BJ (cell line): ENCODE data around the gene NIBAN1. TPM values are rescaled to one million over a fixed set of nuclear protein-coding genes. Genes with fewer than 3 reads are reported as not detected.

ENCODE experiments used
- CTCF ChIA-PET: fragments of 350-600 bp; formaldehyde crosslinking; extraction: SDS; loops from one replicate; lab custom pipeline; 2021; ENCODE audit warnings: antibody characterized with exemption, inconsistent platforms; lab: Yijun Ruan, JAX
- POLR2A ChIA-PET: fragments of 300-600 bp; sonication (Branson Sonifier 250); formaldehyde crosslinking; extraction: SDS; loops from one replicate; lab custom pipeline; 2021; ENCODE audit warnings: antibody characterized with exemption; lab: Charles Lee
- DNase-seq: peaks from one replicate; pipeline ENCODE4 v3.0.0-alpha.2; 2011; ENCODE audit warnings: low read depth
- H3K27me3 ChIP-seq: 2 replicates; pipeline ENCODE4 v1.6.0; 2011; ENCODE audit warnings: low read length; ENCODE audit not compliant: control insufficient read depth, insufficient read depth
- H3K36me3 ChIP-seq: 2 replicates; pipeline ENCODE4 v1.5.1; 2011; ENCODE audit warnings: low read length; ENCODE audit not compliant: control insufficient read depth, insufficient read depth
- H3K4me3 ChIP-seq: 2 replicates; pipeline ENCODE4 v1.5.1; 2011; ENCODE audit warnings: low read depth, mild to moderate bottlenecking, control low read depth, low read length
- CTCF ChIP-seq: IDR thresholded peaks from 2 replicates; pipeline ENCODE4 v1.5.1; 2011; ENCODE audit warnings: low read depth, mild to moderate bottlenecking, control low read depth, inconsistent platforms, low read length, moderate library complexity; ENCODE audit not compliant: insufficient read depth
- polyA plus RNA-seq: library from polyadenylated mRNA; depleted of rRNA; stranded (reverse); fragments of >200 nt; gene quantifications from 2 replicates; pipeline ENCODE4 v1.2.3, GENCODE V29; 2011

The NIBAN1 gene
- polyA plus RNA-seq, 1 experiment, result 28.2 TPM

- Histone ChIP-seq H3K4me3 (no peak overlapping the region), H3K27me3 (no peaks in the 10 kb centered on the region), H3K36me3 (no peaks in the 10 kb centered on the region)
- no peak for DNase-seq
- TF ChIP-seq CTCF, result no peak
- POLR2A ChIA-PET, result no interaction called here
- CTCF ChIA-PET, result interaction anchor here (1.3 to 19.3 kb wide), 4 partner anchors 24 to 199 kb away, joined by 3 to 300 read pairs (median 3); no protein-coding TSS in a partner anchor
These were observed 3.6 kb downstream of the NIBAN1 start for GRCh38 chr1:184970691-184971161.

- ChIA-PET POLR2A (no interaction called here), CTCF (interaction anchor here (1.8 kb wide), 1 partner anchor 162 kb away, joined by 4 read pairs; no protein-coding TSS in a partner anchor)
- TF ChIP-seq CTCF, result no peak
- Histone ChIP-seq H3K36me3 (no peaks in the 10 kb centered on the region), H3K27me3 (no peaks in the 10 kb centered on the region), H3K4me3 (no peak overlapping the region)
- no peak for DNase-seq
These were observed 7.3 kb downstream of the NIBAN1 start for GRCh38 chr1:184966989-184967388.

- Histone ChIP-seq H3K36me3 (no peaks in the 10 kb centered on the region), H3K4me3 (no peak overlapping the region), H3K27me3 (no peaks in the 10 kb centered on the region)
- no peak for TF ChIP-seq CTCF
- POLR2A ChIA-PET, result interaction anchor here (0.6 kb wide), 2 partner anchors 99 to 1241 kb away, joined by 3 to 4 read pairs; no protein-coding TSS in a partner anchor
- DNase-seq, result no peak
- CTCF ChIA-PET, result interaction anchor here (1.8 kb wide), 1 partner anchor 161 kb away, joined by 4 read pairs; no protein-coding TSS in a partner anchor
These were observed 8.1 kb downstream of the NIBAN1 start for GRCh38 chr1:184965944-184966860.

GRCh38 chr1:184965439-184965838 lies 8.9 kb downstream of the NIBAN1 start:
- H3K36me3 ChIP-seq, result no peaks in the 10 kb centered on the region
- H3K4me3 ChIP-seq, result no peak overlapping the region
- ChIA-PET CTCF (no interaction called here), POLR2A (interaction anchor here (0.6 kb wide), 2 partner anchors 98 to 1242 kb away, joined by 3 to 4 read pairs; no protein-coding TSS in a partner anchor)
- no peak for TF ChIP-seq CTCF
- DNase-seq, result no peak
- no peaks in the 10 kb centered on the region for H3K27me3 ChIP-seq

GRCh38 chr1:184959626-184960025 lies 14.7 kb downstream of the NIBAN1 start:
- CTCF ChIA-PET, result no interaction called here
- Histone ChIP-seq H3K36me3 (no peaks in the 10 kb centered on the region), H3K4me3 (no peak overlapping the region), H3K27me3 (no peaks in the 10 kb centered on the region)
- TF ChIP-seq CTCF, result no peak
- DNase-seq, result no peak
- POLR2A ChIA-PET, result no interaction called here
